OCI-LY7 (cell line): ENCODE data around the gene SLC6A6.

Source experiments
- EZH2phosphoT487 ChIP-seq: fragments of 200-600 bp; sonication (generic); IDR thresholded peaks from 2 replicates; pipeline ENCODE4 v1.6.1; 2018; ENCODE audit warnings: low read depth, borderline replicate concordance, mild to moderate bottlenecking, mixed run types, antibody characterized with exemption, low read length, moderate library complexity, mixed read lengths
- TF ChIP-seq, protein P1 (sequence below): fragments of 200-600 bp; sonication (generic); conservative IDR thresholded peaks from 2 replicates; pipeline ENCODE4 v1.5.1; 2014; ENCODE audit warnings: mild to moderate bottlenecking, antibody characterized with exemption, low read length, moderate library complexity, mixed read lengths

DNA sequence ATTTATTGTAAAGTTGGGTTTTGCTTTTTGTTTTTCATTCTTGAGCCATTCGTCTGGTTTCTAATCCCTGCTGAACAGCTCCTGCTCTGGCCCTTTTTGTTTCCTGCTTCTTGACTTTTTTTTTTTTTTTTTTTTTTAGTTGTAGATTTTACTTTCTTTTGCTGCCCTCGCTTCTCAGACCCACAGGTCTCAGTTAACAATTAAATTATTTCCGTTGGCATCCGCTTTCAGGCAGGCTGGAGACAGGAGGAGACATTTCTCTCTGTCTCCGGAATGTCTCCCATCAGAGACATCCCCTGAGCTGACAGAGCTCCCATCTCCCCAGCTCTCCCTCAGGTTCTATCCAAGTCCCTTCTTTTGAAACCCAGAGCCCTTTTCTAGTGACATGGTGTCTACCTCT lies 68.6 kb downstream of the SLC6A6 start:
- TF ChIP-seq, protein P1, sequence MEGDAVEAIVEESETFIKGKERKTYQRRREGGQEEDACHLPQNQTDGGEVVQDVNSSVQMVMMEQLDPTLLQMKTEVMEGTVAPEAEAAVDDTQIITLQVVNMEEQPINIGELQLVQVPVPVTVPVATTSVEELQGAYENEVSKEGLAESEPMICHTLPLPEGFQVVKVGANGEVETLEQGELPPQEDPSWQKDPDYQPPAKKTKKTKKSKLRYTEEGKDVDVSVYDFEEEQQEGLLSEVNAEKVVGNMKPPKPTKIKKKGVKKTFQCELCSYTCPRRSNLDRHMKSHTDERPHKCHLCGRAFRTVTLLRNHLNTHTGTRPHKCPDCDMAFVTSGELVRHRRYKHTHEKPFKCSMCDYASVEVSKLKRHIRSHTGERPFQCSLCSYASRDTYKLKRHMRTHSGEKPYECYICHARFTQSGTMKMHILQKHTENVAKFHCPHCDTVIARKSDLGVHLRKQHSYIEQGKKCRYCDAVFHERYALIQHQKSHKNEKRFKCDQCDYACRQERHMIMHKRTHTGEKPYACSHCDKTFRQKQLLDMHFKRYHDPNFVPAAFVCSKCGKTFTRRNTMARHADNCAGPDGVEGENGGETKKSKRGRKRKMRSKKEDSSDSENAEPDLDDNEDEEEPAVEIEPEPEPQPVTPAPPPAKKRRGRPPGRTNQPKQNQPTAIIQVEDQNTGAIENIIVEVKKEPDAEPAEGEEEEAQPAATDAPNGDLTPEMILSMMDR: no peak
- no peak for TF ChIP-seq EZH2phosphoT487
